RWPE2 (cell line): ENCODE results near the gene PCDHA6.
"Not testable (repeated sequence)": the region's sequence is repeated elsewhere in the genome, so short reads cannot be mapped to it uniquely, and the experiment has no call there.

Experiments
- ATAC-seq: fragments of 200-7000 bp; cut with Tn5 transposase; 3 replicates; pipeline ENCODE4 v1.9.1; 2021; ENCODE audit warnings: low read depth
- DNase-seq: peaks from one replicate; pipeline ENCODE4 v3.0.0-alpha.2; 2020; ENCODE audit warnings: low spot score
- H3K27ac ChIP-seq: fragments of 450-650 bp; 2 replicates; pipeline ENCODE4 v1.5.1; 2017; ENCODE audit warnings: mild to moderate bottlenecking; ENCODE audit not compliant: poor library complexity, severe bottlenecking
- H3K27me3 ChIP-seq: fragments of 250-450 bp; sonication (Bioruptor Pico); 2 replicates; pipeline ENCODE4 v1.5.1; 2021; ENCODE audit warnings: mild to moderate bottlenecking, moderate library complexity; ENCODE audit not compliant: insufficient read depth, poor library complexity, severe bottlenecking
- H3K36me3 ChIP-seq: fragments of 250-450 bp; sonication (Bioruptor Pico); 2 replicates; pipeline ENCODE4 v1.5.1; 2020; ENCODE audit warnings: low read depth, mild to moderate bottlenecking, moderate library complexity
- H3K4me1 ChIP-seq: fragments of 250-450 bp; sonication (Bioruptor Pico); 2 replicates; pipeline ENCODE4 v1.5.1; 2021; ENCODE audit warnings: mild to moderate bottlenecking, moderate library complexity; ENCODE audit not compliant: insufficient read depth, poor library complexity, severe bottlenecking
- H3K4me3 ChIP-seq: fragments of 250-450 bp; sonication (Bioruptor Pico); 2 replicates; pipeline ENCODE4 v1.5.1; 2021; ENCODE audit warnings: mild to moderate bottlenecking, moderate library complexity; ENCODE audit not compliant: severe bottlenecking
- H3K9me3 ChIP-seq: fragments of 250-450 bp; sonication (Bioruptor Pico); 2 replicates; pipeline ENCODE4 v1.5.1; 2021; ENCODE audit warnings: mild to moderate bottlenecking, moderate library complexity; ENCODE audit not compliant: severe bottlenecking
- CTCF ChIP-seq: fragments of 450-650 bp; IDR thresholded peaks from one replicate; pipeline ENCODE4 v1.5.1; 2017; ENCODE audit warnings: mild to moderate bottlenecking, moderate library complexity; ENCODE audit not compliant: poor library complexity, severe bottlenecking

PCDHA6 gene

GRCh38 chr5:140868721-140869554, 41.2 kb downstream of the PCDHA6 start, which contains the start of gene PCDHA11:
TSS of gene PCDHA11 (plus strand) at chr5:140868957. CDS start at chr5:140869104, 147 bp downstream.
- H3K4me1 ChIP-seq, result no peaks in the 10 kb centered on the region
- no peak for DNase-seq

GRCh38 chr5:140869555-140869886, 41.8 kb downstream of the PCDHA6 start:
- no peaks in the 10 kb centered on the region for H3K9me3 ChIP-seq
- H3K27me3 ChIP-seq, result peaks cover 72% of the 10 kb centered on the region
- peak overlapping the region; percentile 23 for H3K4me3 ChIP-seq
- H3K27ac ChIP-seq, result no peak overlapping the region
- ATAC-seq (0 out of 3 replicates have a peak, but pooled peaks have one; percentile 48), DNase-seq (no peak)
- no peaks in the 10 kb centered on the region for H3K4me1 ChIP-seq
- no peak for TF ChIP-seq CTCF
- no peaks in the 10 kb centered on the region for H3K36me3 ChIP-seq

More at GRCh38 chr5:140868721-140869554, 41.2 kb downstream of the PCDHA6 start, which contains the start of gene PCDHA11:
- peak; percentile 97 for ATAC-seq
- Histone ChIP-seq H3K9me3 (no peaks in the 10 kb centered on the region), H3K36me3 (no peaks in the 10 kb centered on the region), H3K27me3 (peaks cover 75% of the 10 kb centered on the region), H3K27ac (no peak within 1 kb of the TSS), H3K4me3 (peak within 1 kb of the TSS; percentile 23)
- TF ChIP-seq CTCF, result peak; percentile 84

DNA sequence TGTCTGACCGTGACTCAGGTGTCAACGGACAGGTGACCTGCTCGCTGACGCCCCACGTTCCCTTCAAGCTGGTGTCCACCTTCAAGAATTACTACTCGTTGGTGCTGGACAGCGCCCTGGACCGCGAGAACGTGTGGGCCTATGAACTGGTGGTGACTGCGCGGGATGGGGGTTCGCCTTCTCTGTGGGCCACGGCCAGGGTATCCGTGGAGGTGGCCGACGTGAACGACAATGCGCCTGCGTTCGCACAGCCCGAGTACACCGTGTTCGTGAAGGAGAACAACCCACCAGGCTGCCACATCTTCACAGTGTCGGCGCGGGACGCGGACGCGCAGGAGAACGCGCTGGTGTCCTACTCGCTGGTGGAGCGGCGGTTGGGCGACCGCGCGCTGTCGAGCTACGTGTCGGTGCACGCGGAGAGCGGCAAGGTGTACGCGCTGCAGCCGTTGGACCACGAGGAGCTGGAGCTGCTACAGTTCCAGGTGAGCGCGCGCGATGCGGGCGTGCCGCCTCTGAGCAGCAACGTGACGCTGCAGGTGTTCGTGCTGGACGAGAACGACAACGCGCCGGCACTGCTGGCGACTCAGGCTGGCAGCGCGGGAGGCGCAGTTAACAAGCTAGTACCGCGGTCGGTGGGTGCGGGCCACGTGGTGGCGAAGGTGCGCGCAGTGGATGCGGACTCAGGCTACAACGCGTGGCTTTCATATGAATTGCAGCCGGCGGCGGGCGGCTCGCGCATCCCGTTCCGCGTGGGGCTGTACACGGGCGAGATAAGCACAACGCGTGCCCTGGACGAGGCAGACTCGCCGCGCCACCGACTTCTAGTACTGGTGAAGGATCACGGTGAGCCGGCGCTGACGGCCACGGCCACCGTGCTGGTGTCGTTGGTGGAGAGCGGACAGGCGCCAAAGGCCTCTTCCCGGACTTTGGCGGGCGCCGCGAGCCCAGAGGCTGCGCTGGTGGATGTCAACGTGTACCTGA, 42.8 kb downstream of the PCDHA6 start:
- H3K9me3 ChIP-seq, result no peaks in the 10 kb centered on the region
- no peak overlapping the region for H3K27ac ChIP-seq
- no peak overlapping the region for H3K4me3 ChIP-seq
- peaks cover 69% of the 10 kb centered on the region for H3K27me3 ChIP-seq
- no peaks in the 10 kb centered on the region for H3K4me1 ChIP-seq
- no peaks in the 10 kb centered on the region for H3K36me3 ChIP-seq
- TF ChIP-seq CTCF, result no peak
- peak; percentile 59 for DNase-seq
- no peak for ATAC-seq

- peak; percentile 82 for TF ChIP-seq CTCF
- H3K9me3 ChIP-seq, result peaks cover 2% of the 10 kb centered on the region
- H3K4me1 ChIP-seq, result no peaks in the 10 kb centered on the region
- peak; percentile 80 for ATAC-seq
- peak within 1 kb of the TSS; percentile 32 for H3K4me3 ChIP-seq
- DNase-seq, result peak; percentile 54
- H3K27ac ChIP-seq, result peak within 1 kb of the TSS; percentile 3
- no peaks in the 10 kb centered on the region for H3K36me3 ChIP-seq
- peaks cover 45% of the 10 kb centered on the region for H3K27me3 ChIP-seq
These were observed 47.6 kb downstream of the PCDHA6 start, which contains the start of gene PCDHA12 for GRCh38 chr5:140875085-140876065. TSS of gene PCDHA12 (plus strand) at chr5:140875308. CDS start at chr5:140875473, 165 bp downstream.

DNA sequence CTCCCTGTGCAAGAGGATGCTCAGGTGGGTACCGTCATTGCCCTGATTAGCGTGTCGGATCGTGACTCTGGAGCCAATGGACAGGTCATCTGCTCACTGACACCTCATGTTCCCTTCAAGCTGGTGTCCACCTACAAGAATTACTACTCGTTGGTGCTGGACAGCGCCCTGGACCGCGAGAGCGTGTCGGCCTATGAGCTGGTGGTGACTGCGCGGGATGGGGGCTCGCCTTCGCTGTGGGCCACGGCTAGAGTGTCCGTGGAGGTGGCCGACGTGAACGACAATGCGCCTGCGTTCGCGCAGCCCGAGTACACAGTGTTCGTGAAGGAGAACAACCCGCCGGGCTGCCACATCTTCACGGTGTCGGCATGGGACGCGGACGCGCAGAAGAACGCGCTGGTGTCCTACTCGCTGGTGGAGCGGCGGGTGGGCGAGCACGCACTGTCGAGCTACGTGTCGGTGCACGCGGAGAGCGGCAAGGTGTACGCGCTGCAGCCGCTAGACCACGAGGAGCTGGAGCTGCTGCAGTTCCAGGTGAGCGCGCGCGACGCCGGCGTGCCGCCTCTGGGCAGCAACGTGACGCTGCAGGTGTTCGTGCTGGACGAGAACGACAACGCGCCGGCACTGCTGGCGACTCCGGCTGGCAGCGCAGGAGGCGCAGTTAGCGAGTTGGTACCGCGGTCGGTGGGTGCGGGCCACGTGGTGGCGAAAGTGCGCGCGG, 48.9 kb downstream of the PCDHA6 start:
- H3K27ac ChIP-seq, H3K9me3 ChIP-seq, H3K4me1 ChIP-seq, H3K36me3 ChIP-seq, H3K4me3 ChIP-seq, ATAC-seq: not testable (repeated sequence)
- H3K27me3 ChIP-seq, result peaks cover 40% of the 10 kb centered on the region
- DNase-seq, result peak; percentile 55
